Testis (tissue), 2 donors: ENCODE results near the gene NRXN3.

Source experiments
- CTCF ChIP-seq, 3 experiments: fragments of 450-650 bp in 2 of 3; fragments of 200-600 bp in 1 of 3; sonication (generic) in 1 of 3; IDR thresholded peaks; one replicate each; pipeline ENCODE4 v1.5.1; 2016 to 2019; ENCODE audit warnings: antibody characterized with exemption in 3 of 3, mild to moderate bottlenecking in 2 of 3, moderate library complexity in 1 of 3
- POLR2A ChIP-seq: fragments of 450-650 bp; IDR thresholded peaks from one replicate; pipeline ENCODE4 v1.6.1; 2017; ENCODE audit warnings: antibody characterized with exemption, mild to moderate bottlenecking, moderate library complexity

- TF ChIP-seq CTCF (IDR thresholded peaks at IDR 0.05) = no peak
- TF ChIP-seq POLR2A = no peak
These were observed 992.7 kb downstream of the NRXN3 start for GRCh38 chr14:79162833-79163232.
